ENCODE results near the gene PRSS57. TPM values are rescaled to one million over a fixed set of nuclear protein-coding genes. Genes with fewer than 3 reads are reported as not detected.
"Not testable (repeated sequence)": the region's sequence is repeated elsewhere in the genome, so short reads cannot be mapped to it uniquely, and the experiment has no call there.

PRSS57 gene
- total RNA-seq, 1 donor from 2014 or later, result not detected

- no peak for DNase-seq (ENCODE audit: low spot score)
- ATAC-seq, result no peak
Observed at GRCh38 chr19:676007-676338, 19.3 kb downstream of the PRSS57 start.

- ATAC-seq (no peak), DNase-seq (ENCODE audit: low spot score) (peak; percentile 45)
Observed at GRCh38 chr19:674282-675151, 20.7 kb downstream of the PRSS57 start.

- DNase-seq (ENCODE audit: low spot score) (no peak), ATAC-seq (no peak)
Observed at GRCh38 chr19:670609-671075, 24.6 kb downstream of the PRSS57 start.

DNA sequence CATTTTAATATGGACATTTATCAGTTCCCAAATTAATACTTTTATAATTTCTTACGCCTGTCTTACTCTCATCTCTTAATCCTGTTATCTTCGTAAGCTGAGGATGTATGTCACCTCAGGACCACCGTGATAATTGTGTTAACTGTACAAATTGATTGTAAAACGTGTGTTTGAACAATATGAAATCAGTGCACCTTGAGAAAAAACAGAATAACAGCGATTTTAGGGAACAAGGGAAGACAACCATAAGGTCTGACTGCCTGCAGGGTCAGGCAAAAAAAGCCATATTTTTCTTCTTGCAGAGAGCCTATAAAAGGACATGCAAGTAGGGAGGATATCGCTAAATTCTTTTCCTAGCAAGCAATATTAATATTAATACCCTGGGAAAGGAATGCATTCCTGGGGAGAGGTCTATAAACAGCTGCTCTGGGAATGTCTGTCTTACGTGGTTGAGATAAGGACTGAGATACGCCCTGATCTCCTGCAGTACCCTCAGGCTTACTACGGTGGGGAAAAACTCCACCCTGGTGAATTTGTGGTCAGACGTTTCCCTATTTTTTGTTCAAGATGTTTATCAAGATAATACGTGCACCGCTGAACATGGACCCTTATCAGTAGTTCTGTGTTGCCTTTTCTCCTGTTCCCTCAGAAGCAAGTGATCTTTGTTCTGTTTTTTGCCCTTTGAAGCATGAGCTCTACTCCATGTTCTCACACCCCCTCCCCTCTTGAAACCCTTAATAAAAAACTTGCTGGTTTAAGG lies 26.4 kb downstream of the PRSS57 start:
- not testable (repeated sequence) for DNase-seq (ENCODE audit: low spot score); ATAC-seq

DNA sequence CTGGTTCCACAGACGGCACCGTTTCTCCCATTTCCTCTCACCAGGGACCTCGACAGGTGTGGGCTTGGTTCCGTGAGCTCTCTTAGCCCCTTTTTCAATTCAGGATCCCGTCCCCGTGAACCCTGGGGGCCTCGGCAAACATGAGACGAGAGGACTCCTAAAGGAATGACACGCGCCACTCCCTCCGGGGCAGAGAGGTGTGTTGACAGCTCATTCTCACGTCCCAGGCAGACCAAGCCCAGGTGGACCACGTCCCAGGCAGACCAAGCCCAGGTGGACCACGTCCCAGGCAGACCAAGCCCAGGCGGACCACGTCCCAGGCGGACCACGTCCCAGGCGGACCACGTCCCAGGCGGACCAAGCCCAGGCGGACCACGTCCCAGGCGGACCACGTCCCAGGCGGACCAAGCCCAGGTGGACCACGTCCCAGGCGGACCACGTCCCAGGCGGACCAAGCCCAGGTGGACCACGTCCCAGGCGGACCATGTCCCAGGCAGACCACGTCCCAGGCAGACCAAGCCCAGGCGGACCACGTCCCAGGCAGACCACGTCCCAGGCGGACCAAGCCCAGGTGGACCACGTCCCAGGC lies 28.2 kb downstream of the PRSS57 start:
- not testable (repeated sequence) for DNase-seq (ENCODE audit: low spot score); ATAC-seq

DNA sequence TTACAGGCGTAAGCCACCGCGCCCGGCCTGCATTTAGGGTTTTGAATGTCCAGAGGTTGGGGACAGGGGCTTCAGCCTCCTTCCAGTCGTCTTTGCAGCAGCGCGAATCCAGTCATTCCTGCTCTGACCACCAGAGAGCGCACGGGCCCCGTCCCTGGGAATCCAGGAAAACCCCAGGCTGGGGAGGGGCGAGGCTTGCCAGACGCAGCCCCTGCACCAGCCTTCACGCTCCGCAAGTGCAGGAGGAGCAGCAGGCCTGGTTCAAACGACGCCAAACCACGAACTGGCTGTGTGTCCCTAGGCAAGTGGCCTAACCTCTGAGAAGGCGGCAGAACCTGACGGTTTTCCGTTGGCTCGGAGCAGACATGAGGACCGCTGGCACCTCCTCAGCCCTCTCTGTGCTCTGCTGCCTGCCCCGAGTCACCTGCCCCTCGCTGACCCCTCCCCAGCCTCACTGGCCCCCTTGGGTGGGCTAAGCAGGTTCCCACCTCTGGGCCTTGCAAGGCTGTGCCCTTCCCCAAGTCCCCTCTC lies 30.3 kb downstream of the PRSS57 start:
- ATAC-seq (peak; percentile 16), DNase-seq (ENCODE audit: low spot score) (peak; percentile 75)

DNA sequence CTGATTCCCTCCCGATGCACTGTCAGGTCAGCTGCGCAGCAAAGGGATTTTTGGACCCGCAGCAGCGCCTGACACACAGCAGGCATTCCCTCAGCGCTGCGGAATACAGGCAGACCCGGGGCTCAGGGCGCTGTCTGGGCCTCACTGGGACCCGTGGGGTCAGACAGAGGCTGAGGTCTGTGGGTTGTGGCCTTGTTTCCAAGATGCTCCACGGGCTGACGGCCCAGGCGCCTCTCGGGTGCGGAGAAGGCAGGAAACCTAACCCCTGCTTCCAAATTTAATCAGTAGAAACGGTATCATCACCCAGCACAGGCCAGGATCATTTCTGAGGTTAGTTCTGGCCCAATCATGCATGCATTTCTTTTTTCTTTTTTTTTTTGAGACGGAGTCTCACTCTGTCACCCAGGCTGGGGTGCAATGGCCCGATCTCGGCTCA lies 31.6 kb downstream of the PRSS57 start:
- peak; percentile 19 for ATAC-seq

GRCh38 chr19:662962-663681 lies 32.1 kb downstream of the PRSS57 start, which contains the start of gene RNF126:
Gene RNF126 (minus strand): TSS chr19:663214. CDS start chr19:663121, 93 bp downstream.
- ATAC-seq (peak; percentile 76), DNase-seq (ENCODE audit: low spot score) (peak; percentile 94)

More for the DNA sequence above, 31.6 kb downstream of the PRSS57 start:
- DNase-seq (ENCODE audit: low spot score), result no peak

DNA sequence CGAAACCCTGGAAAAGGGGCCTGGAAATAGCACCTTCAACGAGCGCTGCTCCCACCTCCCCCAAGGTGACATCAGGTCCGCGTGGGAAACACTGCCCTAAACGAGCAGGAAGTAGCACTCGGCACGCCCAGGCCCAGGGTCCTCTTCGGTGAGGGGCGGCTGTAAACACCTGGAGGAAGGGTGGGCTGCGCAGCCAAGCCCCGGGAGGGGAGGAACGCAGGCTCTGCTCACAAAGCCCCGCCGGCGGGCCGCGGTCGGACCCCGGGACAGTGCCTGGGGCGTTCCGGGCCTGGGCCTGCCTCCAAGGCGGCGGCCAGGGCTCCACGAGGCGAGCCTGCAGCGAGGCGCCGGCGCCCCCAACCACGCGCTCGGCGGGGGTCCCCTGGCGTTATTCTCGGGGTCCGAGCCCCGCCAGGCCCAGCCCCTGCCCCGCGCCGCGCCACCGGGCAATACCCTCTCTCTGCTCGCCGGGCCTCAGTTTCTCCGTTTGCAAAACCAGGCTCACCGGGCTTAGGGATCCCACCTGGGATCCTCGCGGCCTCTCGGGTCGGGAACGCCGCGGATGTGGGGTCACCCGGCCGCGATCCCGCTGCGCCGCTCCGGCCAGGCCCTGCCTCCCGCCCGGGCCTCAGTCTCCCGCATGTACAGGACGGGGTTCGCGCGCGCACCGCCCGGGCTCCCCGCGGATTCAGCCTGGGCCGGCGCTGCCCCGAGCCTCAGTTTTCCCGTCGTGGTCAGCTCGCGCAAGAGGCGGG lies 32.9 kb downstream of the PRSS57 start:
- DNase-seq (ENCODE audit: low spot score), result peak; percentile 66
- ATAC-seq, result no peak

GRCh38 chr19:661427-662196 lies 33.6 kb downstream of the PRSS57 start:
- DNase-seq (ENCODE audit: low spot score) (peak; percentile 66), ATAC-seq (peak; percentile 37)

GRCh38 chr19:660793-661426 lies 34.3 kb downstream of the PRSS57 start:
- DNase-seq (ENCODE audit: low spot score) (peak; percentile 92), ATAC-seq (peak; percentile 61)

DNA sequence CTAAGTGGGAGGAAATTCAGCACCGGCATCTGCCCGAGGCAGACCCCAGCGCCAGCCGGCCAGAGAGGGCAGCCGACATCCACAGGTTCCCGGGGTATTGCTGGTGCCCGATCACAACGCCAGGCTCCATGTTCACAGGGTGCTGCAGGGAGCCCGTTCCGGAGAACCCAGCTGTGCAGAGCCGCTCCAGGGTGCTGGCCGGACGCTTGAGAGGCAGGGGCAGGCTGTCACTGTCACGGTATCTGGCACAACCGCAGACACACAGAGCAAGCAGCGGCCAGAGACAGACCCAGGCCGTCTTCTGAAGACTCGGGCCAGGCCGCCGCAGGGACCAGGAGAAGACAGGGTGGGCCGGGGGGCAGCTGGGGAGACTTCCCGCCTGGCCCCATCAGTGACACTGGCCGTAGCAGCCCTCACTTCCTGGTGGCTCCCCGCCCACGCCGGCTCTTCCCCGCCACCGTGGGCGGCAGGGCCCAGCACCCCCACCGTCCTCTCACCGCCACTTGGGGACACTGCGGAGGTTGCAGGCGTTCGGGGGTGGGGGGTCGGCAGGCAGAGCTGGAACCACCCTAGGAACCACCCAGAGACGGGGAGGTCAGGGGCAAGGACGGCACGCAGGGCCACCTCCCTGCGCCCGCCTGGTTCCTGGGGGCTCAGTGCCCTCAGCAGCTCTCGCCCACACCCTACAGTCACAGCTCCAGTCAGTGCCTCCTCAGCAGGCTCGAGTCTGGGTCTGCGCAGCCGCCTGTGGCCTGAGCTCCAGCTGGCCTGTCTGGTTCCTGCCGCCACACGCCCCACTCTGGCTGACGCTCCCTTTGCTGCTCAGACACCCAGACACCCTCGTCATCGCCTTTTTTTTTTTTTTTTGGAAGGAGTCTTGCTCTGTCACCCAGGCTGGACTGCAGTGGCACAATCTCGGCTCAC lies 36.1 kb downstream of the PRSS57 start:
- ATAC-seq (peak; percentile 4), DNase-seq (ENCODE audit: low spot score) (no peak)

DNA sequence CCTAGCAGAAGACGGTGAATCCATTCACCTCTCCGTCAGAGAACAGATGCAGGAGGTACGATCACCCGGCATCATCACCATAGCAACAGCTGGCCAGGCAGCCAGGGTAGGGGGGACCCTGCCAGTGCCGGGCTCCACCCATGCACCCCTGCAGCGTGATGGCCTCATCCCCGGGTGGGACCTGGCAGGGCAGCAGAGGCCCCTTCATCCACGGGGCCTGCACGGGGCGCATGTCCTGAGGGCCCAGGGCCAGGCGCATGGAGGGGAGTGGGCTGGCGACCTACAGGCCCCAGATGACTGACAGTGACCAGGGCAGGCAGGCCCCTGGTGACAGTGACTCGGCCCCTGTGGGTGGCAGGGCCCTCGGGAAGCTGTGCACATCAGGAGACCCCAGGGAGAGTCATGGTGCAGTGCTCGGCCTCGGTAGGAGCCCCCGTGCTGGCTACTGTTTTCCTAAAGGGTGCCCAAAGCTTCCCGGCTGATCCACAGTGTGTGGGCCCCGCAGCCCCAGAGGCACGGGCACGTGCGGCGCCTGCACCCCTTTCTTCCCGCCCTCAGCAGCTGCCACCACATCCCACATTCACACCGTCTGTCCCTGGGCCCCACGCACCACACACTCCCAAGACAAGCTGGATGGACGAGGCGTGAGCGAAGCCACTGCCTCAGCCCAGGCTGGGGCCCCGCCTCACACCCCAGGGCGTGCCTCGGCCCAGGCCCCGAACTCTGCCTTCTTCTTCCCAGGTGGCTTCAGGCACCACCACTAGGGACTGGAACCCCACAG lies 37.0 kb downstream of the PRSS57 start:
- ATAC-seq, result no peak
- DNase-seq (ENCODE audit: low spot score), result no peak

DNA sequence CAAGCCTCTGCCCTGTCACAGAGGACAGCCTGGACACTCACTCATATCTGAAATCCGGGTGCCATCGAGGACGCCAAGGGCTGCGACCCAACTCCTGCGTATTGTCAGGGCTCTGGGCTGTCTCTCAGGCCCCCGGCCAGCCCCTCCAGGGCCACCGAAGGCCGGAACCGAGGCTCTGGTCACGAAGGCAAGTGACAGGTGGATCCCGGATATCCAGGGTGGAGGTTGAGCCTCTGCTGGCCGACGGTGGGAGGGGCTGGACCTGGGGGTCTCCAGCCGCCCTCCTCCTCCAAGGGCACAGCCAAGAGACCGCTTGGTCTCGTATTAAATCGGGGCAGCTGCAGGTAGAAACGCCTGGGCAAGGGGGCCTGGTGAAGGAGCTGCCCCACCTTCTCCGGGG lies 37.6 kb downstream of the PRSS57 start:
- DNase-seq (ENCODE audit: low spot score), result no peak
- ATAC-seq, result no peak

GRCh38 chr19:656751-657559 lies 38.3 kb downstream of the PRSS57 start:
- no peak for DNase-seq (ENCODE audit: low spot score)

GRCh38 chr19:655691-656090 lies 39.6 kb downstream of the PRSS57 start:
- no peak for ATAC-seq
- no peak for DNase-seq (ENCODE audit: low spot score)

More at GRCh38 chr19:656751-657559, 38.3 kb downstream of the PRSS57 start:
- ATAC-seq, result no peak
